Skeletal muscle tissue (tissue), 4 donors: ENCODE data around the gene CFAP46. TPM values are rescaled to one million over a fixed set of nuclear protein-coding genes. Genes with fewer than 3 reads are reported as not detected.

Experiments used
- H3K27ac ChIP-seq: one replicate; pipeline ENCODE4 v1.7.0; 2013; ENCODE audit warnings: mild to moderate bottlenecking, low read depth, low read length, inconsistent platforms
- H3K27me3 ChIP-seq, 3 donors: one replicate each; pipeline ENCODE4 v1.7.0; 2013; ENCODE audit warnings: low read length in 3 of 3; ENCODE audit not compliant: control insufficient read depth in 3 of 3, insufficient read depth in 3 of 3
- H3K36me3 ChIP-seq, 3 donors: one replicate each; pipeline ENCODE4 v1.7.0; 2013; ENCODE audit warnings: low read length in 3 of 3; ENCODE audit not compliant: control insufficient read depth in 3 of 3, insufficient read depth in 3 of 3
- H3K4me1 ChIP-seq, 3 donors: one replicate each; pipeline ENCODE4 v1.7.0; 2013; ENCODE audit warnings: low read length in 3 of 3, mild to moderate bottlenecking in 3 of 3; ENCODE audit not compliant: control insufficient read depth in 3 of 3, insufficient read depth in 3 of 3
- H3K4me3 ChIP-seq, 3 donors: one replicate each; pipeline ENCODE4 v1.7.0; 2013; ENCODE audit warnings: low read length in 3 of 3
- H3K9ac ChIP-seq, 3 donors: one replicate each; pipeline ENCODE4 v1.7.0; 2013; ENCODE audit warnings: low read length in 3 of 3, mild to moderate bottlenecking in 3 of 3, moderate library complexity in 2 of 3, low read depth in 1 of 3
- H3K9me3 ChIP-seq, 3 donors: one replicate each; pipeline ENCODE4 v1.7.0; 2013; ENCODE audit warnings: low read length in 3 of 3; ENCODE audit not compliant: control insufficient read depth in 3 of 3
- total RNA-seq: library from RNA; depleted of rRNA; stranded (reverse); fragments of >200 nt; gene quantifications from one replicate; pipeline ENCODE4 v1.2.3, GENCODE V29; 2014
- donor health status: Osteomylitis.

The CFAP46 gene
- total RNA-seq, 1 donor from 2014 or later = not detected

DNA sequence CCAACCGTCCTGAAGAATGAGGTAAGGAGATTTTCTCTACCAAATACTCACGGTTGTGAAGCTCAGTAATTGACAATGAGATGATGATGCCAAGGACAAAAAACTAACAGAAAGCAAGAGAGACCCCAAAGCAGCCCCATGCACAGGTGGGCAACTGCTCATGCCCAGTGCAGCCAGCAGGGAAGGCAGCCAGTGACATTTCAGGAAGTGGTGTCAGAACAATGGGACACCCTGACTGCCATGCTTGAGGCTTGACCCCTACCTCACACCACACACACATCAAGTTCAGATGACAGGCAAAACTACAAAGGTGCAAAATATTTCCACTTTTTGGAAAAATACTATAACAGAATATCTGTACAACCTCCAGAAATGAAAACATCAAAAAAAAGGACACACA lies 66.9 kb downstream of the CFAP46 start:
- Histone ChIP-seq H3K4me1 (peaks cover 0 to 3% (median 2%) of the 10 kb centered on the region in 3 donors), H3K27me3 (peaks cover 41 to 56% (median 55%) of the 10 kb centered on the region in 3 donors)

GRCh38 chr10:132873395-132873794 lies 69.0 kb downstream of the CFAP46 start:
- Histone ChIP-seq H3K36me3 (no peaks in the 10 kb centered on the region), H3K4me3 (no peak overlapping the region), H3K9ac (no peak overlapping the region), H3K4me1 (no peaks in the 10 kb centered on the region), H3K9me3 (no peaks in the 10 kb centered on the region), H3K27ac (no peak overlapping the region), H3K27me3 (peaks cover 26 to 43% (median 38%) of the 10 kb centered on the region in 3 donors)

More for the DNA sequence above, 66.9 kb downstream of the CFAP46 start:
- Histone ChIP-seq H3K36me3 (no peaks in the 10 kb centered on the region), H3K9me3 (no peaks in the 10 kb centered on the region), H3K27ac (no peak overlapping the region), H3K4me3 (no peak overlapping the region), H3K9ac (no peak overlapping the region)

GRCh38 chr10:132872658-132873057 lies 69.7 kb downstream of the CFAP46 start:
- Histone ChIP-seq H3K9me3 (no peaks in the 10 kb centered on the region), H3K27me3 (peaks cover 23 to 40% (median 38%) of the 10 kb centered on the region in 3 donors)

DNA sequence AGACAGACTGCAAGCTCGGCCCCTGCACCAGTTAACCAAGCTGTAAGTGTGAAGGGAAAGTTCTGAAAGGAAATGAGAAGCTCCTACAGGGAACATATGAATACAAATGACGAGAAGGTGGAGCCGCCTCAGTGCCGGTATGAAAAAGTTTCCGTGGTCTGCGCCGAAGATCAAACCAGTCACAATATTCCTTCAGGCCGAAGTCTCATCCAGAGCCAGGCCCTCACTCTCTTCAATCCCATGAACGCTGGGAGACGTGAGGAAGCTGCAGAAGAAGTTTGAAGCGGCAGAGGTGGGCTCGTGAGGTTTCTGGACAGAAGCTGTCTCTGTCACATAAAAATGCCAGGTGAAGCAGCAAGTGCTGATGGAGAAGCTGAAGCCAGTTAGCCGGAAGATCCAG lies 71.9 kb downstream of the CFAP46 start:
- H3K9ac ChIP-seq = no peak overlapping the region
- H3K4me3 ChIP-seq = no peak overlapping the region
- peaks cover 12 to 25% (median 23%) of the 10 kb centered on the region in 3 donors for H3K27me3 ChIP-seq
- no peak overlapping the region for H3K27ac ChIP-seq
- no peaks in the 10 kb centered on the region for H3K36me3 ChIP-seq
- no peaks in the 10 kb centered on the region for H3K9me3 ChIP-seq
- H3K4me1 ChIP-seq = no peaks in the 10 kb centered on the region

More at GRCh38 chr10:132872658-132873057, 69.7 kb downstream of the CFAP46 start:
- Histone ChIP-seq H3K36me3 (no peaks in the 10 kb centered on the region), H3K9ac (no peak overlapping the region), H3K27ac (no peak overlapping the region), H3K4me3 (no peak overlapping the region), H3K4me1 (no peaks in the 10 kb centered on the region)

DNA sequence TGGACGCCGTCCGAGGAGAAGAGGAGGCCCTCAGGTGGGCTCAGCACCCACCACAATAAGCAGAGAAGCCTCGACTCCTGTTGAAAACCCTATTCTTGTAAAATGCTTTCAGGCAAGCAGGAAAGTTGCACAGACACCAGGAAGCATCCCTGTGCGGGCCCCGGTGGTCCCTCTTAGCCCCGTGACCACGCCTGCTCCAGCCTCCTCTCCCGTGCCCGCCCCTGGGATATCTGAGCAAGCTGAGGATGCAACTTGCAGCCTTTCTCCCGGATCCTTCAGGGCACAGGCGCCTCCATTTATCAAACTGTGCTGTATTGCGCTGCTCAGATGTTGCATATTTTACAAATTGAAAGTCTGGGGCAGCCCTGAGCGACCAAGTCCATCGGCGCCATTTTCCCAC lies 72.7 kb downstream of the CFAP46 start:
- Histone ChIP-seq H3K27ac (no peak overlapping the region), H3K9ac (no peak overlapping the region)

GRCh38 chr10:132868995-132869394 lies 73.4 kb downstream of the CFAP46 start:
- Histone ChIP-seq H3K27ac (no peak overlapping the region), H3K27me3 (peaks cover 20 to 34% (median 34%) of the 10 kb centered on the region in 3 donors), H3K4me3 (no peak overlapping the region), H3K9ac (no peak overlapping the region), H3K4me1 (no peaks in the 10 kb centered on the region), H3K9me3 (no peaks in the 10 kb centered on the region), H3K36me3 (no peaks in the 10 kb centered on the region)

More for the DNA sequence above, 72.7 kb downstream of the CFAP46 start:
- no peak overlapping the region for H3K4me3 ChIP-seq
- no peaks in the 10 kb centered on the region for H3K36me3 ChIP-seq
- no peaks in the 10 kb centered on the region for H3K9me3 ChIP-seq
- H3K4me1 ChIP-seq = no peaks in the 10 kb centered on the region
- peaks cover 15 to 29% (median 28%) of the 10 kb centered on the region in 3 donors for H3K27me3 ChIP-seq

DNA sequence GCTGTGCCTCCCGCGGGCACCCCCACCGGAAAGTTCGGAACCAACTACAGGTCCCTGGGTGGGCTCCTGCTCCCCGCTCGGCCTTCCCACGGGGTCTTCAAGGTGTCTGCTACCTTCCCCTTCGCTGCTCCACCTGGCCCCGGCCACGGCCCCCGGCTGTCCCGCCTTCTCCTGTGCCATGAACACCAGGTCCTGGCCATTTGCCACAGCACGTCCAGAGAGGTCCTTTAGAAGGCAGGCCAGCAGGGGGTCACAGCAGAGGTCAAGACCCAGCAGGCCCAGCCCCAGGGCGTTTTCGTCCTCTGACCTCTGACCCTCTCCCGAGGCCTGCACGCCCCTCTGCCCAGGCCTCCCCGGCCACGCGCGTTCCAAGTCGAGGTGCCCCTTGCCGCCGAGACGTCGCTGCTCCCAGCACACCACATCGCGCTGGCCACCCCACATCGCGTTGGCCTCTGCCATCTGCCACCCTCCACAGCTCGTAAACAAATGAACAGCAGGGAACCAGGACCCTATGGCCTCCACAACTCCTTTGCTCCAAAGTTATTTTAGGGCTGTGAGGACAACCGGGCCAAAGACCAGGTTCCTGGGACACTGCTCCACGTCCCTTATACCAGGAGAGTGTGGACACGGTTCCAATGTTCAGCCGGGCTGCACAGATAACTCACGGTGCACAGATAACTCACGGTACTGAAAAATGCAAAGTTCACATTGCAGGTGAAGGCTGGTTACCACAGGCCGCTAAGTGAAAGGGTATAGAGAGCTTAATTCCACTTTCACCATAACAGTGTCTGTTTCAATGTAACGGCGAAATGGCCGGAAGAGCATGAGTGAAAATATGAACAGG lies 74.3 kb downstream of the CFAP46 start:
- H3K9me3 ChIP-seq = no peaks in the 10 kb centered on the region

GRCh38 chr10:132866601-132867381 lies 75.6 kb downstream of the CFAP46 start:
- Histone ChIP-seq H3K27ac (no peak overlapping the region), H3K36me3 (no peaks in the 10 kb centered on the region), H3K9ac (no peak overlapping the region), H3K4me3 (no peak overlapping the region), H3K27me3 (peaks cover 29 to 51% (median 42%) of the 10 kb centered on the region in 3 donors), H3K9me3 (no peaks in the 10 kb centered on the region), H3K4me1 (no peaks in the 10 kb centered on the region)

More for the DNA sequence above, 74.3 kb downstream of the CFAP46 start:
- Histone ChIP-seq H3K27ac (no peak overlapping the region), H3K36me3 (no peaks in the 10 kb centered on the region), H3K27me3 (peaks cover 27 to 39% (median 39%) of the 10 kb centered on the region in 3 donors), H3K4me3 (no peak overlapping the region), H3K4me1 (no peaks in the 10 kb centered on the region), H3K9ac (no peak overlapping the region)

DNA sequence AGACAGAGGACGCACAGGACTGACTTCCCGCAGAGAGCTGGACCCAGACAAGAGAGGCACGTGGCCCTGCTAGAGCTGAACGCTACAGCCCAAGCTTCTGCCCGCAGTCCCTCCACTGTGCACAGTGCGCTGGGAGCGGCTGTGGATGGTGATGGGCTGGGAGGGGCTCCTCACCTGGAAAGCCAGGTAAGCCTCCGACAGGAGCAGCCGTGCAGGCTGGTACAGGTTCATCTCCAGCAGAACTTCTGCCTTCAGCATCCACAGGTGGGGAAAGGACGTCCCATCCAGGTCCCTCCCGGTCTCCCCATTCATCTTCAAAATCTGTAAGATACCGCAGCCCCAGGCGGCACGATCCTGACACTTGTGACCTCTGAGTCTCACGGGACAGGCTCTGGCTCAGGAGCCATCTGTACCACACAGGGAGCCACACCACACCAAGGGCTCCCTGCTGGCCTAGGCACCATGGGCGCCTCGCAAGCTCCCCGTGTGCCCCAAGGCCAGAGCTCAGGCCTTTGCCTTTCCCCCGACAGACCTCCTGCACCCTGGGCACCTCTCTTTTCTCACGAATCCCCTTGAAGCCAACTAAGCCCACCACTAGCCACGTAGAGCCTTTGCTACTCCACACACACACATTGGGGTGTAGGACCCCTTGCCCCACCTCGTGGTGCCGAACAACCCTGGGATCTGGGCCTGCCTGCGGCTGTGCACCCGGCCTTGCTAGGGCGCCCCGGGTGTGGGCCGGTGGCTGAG lies 76.3 kb downstream of the CFAP46 start:
- Histone ChIP-seq H3K4me1 (no peaks in the 10 kb centered on the region), H3K27me3 (peaks cover 36 to 57% (median 50%) of the 10 kb centered on the region in 3 donors), H3K27ac (no peak overlapping the region)

More for the DNA sequence above, 76.3 kb downstream of the CFAP46 start:
- Histone ChIP-seq H3K4me3 (no peak overlapping the region), H3K9ac (no peak overlapping the region), H3K9me3 (no peaks in the 10 kb centered on the region), H3K36me3 (no peaks in the 10 kb centered on the region)
